Heart right ventricle (tissue), 16 donors: ENCODE data around the gene SMARCD1. TPM values are rescaled to one million over a fixed set of nuclear protein-coding genes. Genes with fewer than 3 reads are reported as not detected.
A peak's percentile ranks its signal among the peaks of the same experiment; 100 is the strongest.

Experiments used
- ATAC-seq, 8 donors: fragments of 200-7000 bp; cut with Tn5 transposase; one replicate each; pipeline ENCODE4 v1.9.1; 2020; ENCODE audit warnings: mild to moderate bottlenecking in 8 of 8, moderate library complexity in 8 of 8, moderate number of reproducible peaks in 1 of 8
- DNase-seq, 2 donors: peaks; one replicate each; pipeline ENCODE4 v3.0.0-alpha.2; 2020
- H3K27ac ChIP-seq, 10 donors: fragments of 200-600 bp; sonication (generic) in 2 of 10; one replicate each; pipeline versions ENCODE4 v1.5.0 to v1.8.0; 2020 to 2022; ENCODE audit warnings: mild to moderate bottlenecking in 3 of 10
- H3K27me3 ChIP-seq, 7 donors: fragments of 200-600 bp; one replicate each; pipeline ENCODE4 v1.8.0; 2021 to 2022; ENCODE audit warnings: mild to moderate bottlenecking in 2 of 7
- H3K36me3 ChIP-seq, 9 donors: fragments of 200-600 bp; sonication (generic) in 1 of 9; one replicate each; pipeline versions ENCODE4 v1.5.0 to v1.8.0; 2020 to 2022; ENCODE audit warnings: mild to moderate bottlenecking in 2 of 9
- H3K4me1 ChIP-seq, 9 donors: fragments of 200-600 bp; sonication (generic) in 1 of 9; one replicate each; pipeline versions ENCODE4 v1.5.0 to v1.8.0; 2020 to 2022; ENCODE audit warnings: mild to moderate bottlenecking in 4 of 9
- H3K4me3 ChIP-seq, 10 donors: fragments of 200-600 bp; sonication (generic) in 2 of 10; one replicate each; pipeline versions ENCODE4 v1.5.0 to v1.8.0; 2020 to 2022; ENCODE audit warnings: mild to moderate bottlenecking in 7 of 10, moderate library complexity in 2 of 10
- H3K9me3 ChIP-seq, 11 donors: fragments of 200-600 bp in 10 of 11; sonication (generic) in 2 of 11; one replicate each; pipeline versions ENCODE4 v1.5.0 to v1.8.0; 2013 to 2022; ENCODE audit warnings: mild to moderate bottlenecking in 2 of 11, control low read depth in 1 of 11, moderate library complexity in 1 of 11
- CTCF ChIP-seq, 9 donors: fragments of 200-600 bp; sonication (generic) in 2 of 9; IDR thresholded peaks; one replicate each; pipeline versions ENCODE4 v1.5.0 to v1.8.0; 2021 to 2022; ENCODE audit warnings: antibody characterized with exemption in 9 of 9, mild to moderate bottlenecking in 5 of 9, moderate library complexity in 1 of 9
- WGBS, 2 donors: extraction: QIAGEN DNeasy Blood & Tissue Kit; methylation state at CpG; one replicate each; pipeline ENCODE4 v1.1.7; 2013; ENCODE audit warnings: inconsistent platforms in 1 of 2; 5-methylcytosine and 5-hydroxymethylcytosine counted together
- intact Hi-C, 10 donors: fragments of 100-400 bp; cut with DNase I; formaldehyde crosslinking; loops; one replicate each; pipeline versions ENCODE4 v1.11.1 to v1.14.2; 2022
- polyA plus RNA-seq, 2 donors: library from polyadenylated mRNA; stranded (reverse); fragments of 200-250 nt; gene quantifications; one replicate each; pipeline ENCODE4 v1.2.3, GENCODE V29; 2013
- total RNA-seq, 10 donors: library from RNA; stranded (reverse); fragmentation: NEBNext Ultra II Directional in 3 of 10; extraction: Animal tissue kit (Norgen Biotek cat#: 25700) in 3 of 10; gene quantifications; one replicate each; pipeline versions ENCODE4 v1.2.1 to v1.2.4, GENCODE V29; 2021 to 2023
- donor health status: Arrhythmogenic right ventricular cardiomyopathy.
- donor health status: ischemic (EF 13 %, LVEDD 7.1; RV severe dilation, severe dysfunction).
- donor health status: healthy with polysubstance abuse.
- donor health status: DM: no; HTN: yes; CAD: no.
- donor health status: DM: no; HTN: no; CAD: no.
- donor health status: ischemic (EF 25% LVEDD 6.9; RV normal size, moderate dysfunction).
- donor health status: ischemic (EF 25% LVEDD 5.7; RV mildly dilated, moderate dysfunction).
- donor health status: healthy.
- donor health status: DM: yes; HTN: yes; CAD: no.
- donor health status: Ischemic cardiomyopathy.
- donor health status: ischemic (EF 35%, LVEDD 5.7; RV mildly dilated, moderate dysfunction).
- donor health status: nonischemic (EF 11% LVEDD 7.7; RV severe dilation, severe dysfunction).
- donor health status: DM: yes; HTN: yes; CAD: no.
- donor health status: PGD.
- donor health status: ischemic (EF 29% LVEDD 5.4; RV normal size, mild dysfunction).
- donor health status: nonischemic (EF 23%, LVEDD 6.1; RV moderate dilation, normal function).

The SMARCD1 gene
- total and polyA plus RNA-seq, 12 donors, result 12.0 to 24.0 (median 16.0) TPM

GRCh38 chr12:50104417-50105366, 19.6 kb downstream of the SMARCD1 start:
- DNase-seq (no peak), ATAC-seq (peak in 1 of 8 donors; percentile 2)
- Histone ChIP-seq H3K4me1 (peaks cover 8 to 49% (median 32%) of the 10 kb centered on the region in 9 donors), H3K4me3 (peak overlapping the region in 5 of 10 donors; percentile 16 to 34 (median 24)), H3K36me3 (peaks cover 0 to 25% (median 6%) of the 10 kb centered on the region in 9 donors), H3K27ac (peak overlapping the region in 3 of 10 donors; percentile 18 to 47 (median 34)), H3K9me3 (no peaks in the 10 kb centered on the region), H3K27me3 (no peaks in the 10 kb centered on the region)
- WGBS, 2 donors, result 81 to 85% methylated on average over 14 of the region's 14 CpGs
- intact Hi-C loops, result no loop called here
- no peak for TF ChIP-seq CTCF (IDR thresholded peaks at IDR 0.05)

GRCh38 chr12:50105913-50106450, 20.8 kb downstream of the SMARCD1 start:
- no peak overlapping the region for H3K27ac ChIP-seq
- no peak overlapping the region for H3K4me3 ChIP-seq
- intact Hi-C loops, result no loop called here
- peaks cover 20 to 62% (median 38%) of the 10 kb centered on the region in 9 donors for H3K4me1 ChIP-seq
- peaks cover 0 to 14% (median 0%) of the 10 kb centered on the region in 9 donors for H3K36me3 ChIP-seq
- no peaks in the 10 kb centered on the region for H3K27me3 ChIP-seq
- WGBS, 2 donors, result 94% methylated on average over 12 of the region's 12 CpGs
- DNase-seq (no peak), ATAC-seq (no peak)
- H3K9me3 ChIP-seq, result no peaks in the 10 kb centered on the region
- TF ChIP-seq CTCF (IDR thresholded peaks at IDR 0.05), result no peak

GRCh38 chr12:50106907-50107306, 21.8 kb downstream of the SMARCD1 start:
- peaks cover 0 to 6% (median 0%) of the 10 kb centered on the region in 9 donors for H3K36me3 ChIP-seq
- ATAC-seq (no peak), DNase-seq (no peak)
- H3K9me3 ChIP-seq, result no peaks in the 10 kb centered on the region
- H3K4me3 ChIP-seq, result no peak overlapping the region
- H3K4me1 ChIP-seq, result peaks cover 23 to 62% (median 42%) of the 10 kb centered on the region in 9 donors
- H3K27ac ChIP-seq, result no peak overlapping the region
- H3K27me3 ChIP-seq, result no peaks in the 10 kb centered on the region
- TF ChIP-seq CTCF (IDR thresholded peaks at IDR 0.05), result no peak
- intact Hi-C loops, result no loop called here
- WGBS, 2 donors, result 82 to 91% methylated on average over 3 of the region's 3 CpGs

GRCh38 chr12:50107416-50108268, 22.5 kb downstream of the SMARCD1 start:
- Histone ChIP-seq H3K27ac (no peak overlapping the region), H3K27me3 (no peaks in the 10 kb centered on the region), H3K36me3 (no peaks in the 10 kb centered on the region), H3K4me1 (peaks cover 23 to 56% (median 41%) of the 10 kb centered on the region in 9 donors), H3K4me3 (no peak overlapping the region), H3K9me3 (no peaks in the 10 kb centered on the region)
- TF ChIP-seq CTCF (IDR thresholded peaks at IDR 0.05), result no peak
- intact Hi-C loops, result no loop called here
- DNase-seq, result no peak
- ATAC-seq, result no peak
- WGBS, 2 donors, result 94 to 95% methylated on average over 17 of the region's 17 CpGs
